GM18870 (cell line): ENCODE data around the gene PPT1.
"Not testable (repeated sequence)": the region's sequence is repeated elsewhere in the genome, so short reads cannot be mapped to it uniquely, and the experiment has no call there.

Experiments
- ATAC-seq: cut with Tn5 transposase; IDR thresholded peaks from one replicate; pipeline ENCODE4 v1.9.1; 2021; ENCODE audit warnings: moderate library complexity; ENCODE audit not compliant: unreplicated experiment

The PPT1 gene

DNA sequence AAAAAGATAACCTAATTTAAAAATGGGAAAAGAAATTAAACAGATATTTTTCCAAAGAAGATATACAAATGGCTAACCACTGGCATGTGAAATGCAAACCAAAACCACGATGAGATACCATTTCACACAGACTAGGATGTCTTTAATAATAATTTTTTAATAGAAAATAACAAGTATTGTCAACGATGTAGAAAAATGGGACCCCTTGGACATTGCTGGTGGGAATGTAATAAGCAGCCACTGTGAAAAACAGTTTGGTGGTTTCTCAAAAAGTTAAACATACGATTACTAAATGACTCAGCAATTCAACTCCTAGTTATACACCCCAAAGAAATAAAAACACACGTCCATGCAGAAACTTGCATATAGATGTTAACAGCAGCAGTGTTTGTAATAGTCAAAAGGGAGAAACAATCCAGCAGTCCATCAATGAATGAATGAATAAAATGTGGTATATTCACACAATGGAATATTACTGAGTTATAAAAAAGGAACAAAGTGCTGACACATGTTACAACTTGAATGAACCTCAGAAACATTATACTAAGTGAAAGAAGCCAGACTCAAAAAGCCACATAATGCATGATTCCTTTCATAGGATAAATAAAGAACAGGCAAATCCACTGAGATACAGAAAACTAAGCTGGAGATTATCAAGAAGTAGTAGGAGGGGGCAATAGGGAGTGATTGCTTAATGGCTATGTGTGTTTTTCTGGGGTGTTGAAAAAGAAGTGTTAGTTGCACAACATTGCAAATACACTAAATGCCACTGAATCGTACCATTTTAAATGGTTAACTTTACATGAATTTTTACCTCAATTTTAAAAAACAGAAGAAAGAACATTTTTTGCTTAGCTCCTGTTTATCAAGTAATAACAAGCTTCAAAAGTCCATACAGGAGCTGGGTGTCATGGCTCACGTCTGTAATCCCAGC is 4.1 kb downstream of the PPT1 start:
- no peak for ATAC-seq

DNA sequence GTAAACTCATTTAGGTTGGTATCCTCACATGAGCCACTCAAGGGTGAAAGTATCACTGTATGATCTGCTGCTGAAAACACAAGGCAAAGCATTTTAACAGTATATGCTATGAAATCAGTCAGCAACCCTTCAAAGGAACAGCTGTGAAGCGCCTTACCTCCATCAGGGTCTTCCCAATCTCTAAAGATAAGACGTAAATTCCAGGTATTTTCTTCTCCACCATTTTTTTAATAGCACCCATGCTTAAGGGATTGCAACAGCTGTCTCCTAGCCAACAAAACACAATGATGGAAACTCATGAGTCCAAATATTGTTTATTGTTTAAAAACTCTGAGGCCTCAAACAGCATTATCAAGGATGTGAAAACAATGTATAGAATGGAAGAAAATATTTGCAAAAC is 4.8 kb downstream of the PPT1 start:
- no peak for ATAC-seq

DNA sequence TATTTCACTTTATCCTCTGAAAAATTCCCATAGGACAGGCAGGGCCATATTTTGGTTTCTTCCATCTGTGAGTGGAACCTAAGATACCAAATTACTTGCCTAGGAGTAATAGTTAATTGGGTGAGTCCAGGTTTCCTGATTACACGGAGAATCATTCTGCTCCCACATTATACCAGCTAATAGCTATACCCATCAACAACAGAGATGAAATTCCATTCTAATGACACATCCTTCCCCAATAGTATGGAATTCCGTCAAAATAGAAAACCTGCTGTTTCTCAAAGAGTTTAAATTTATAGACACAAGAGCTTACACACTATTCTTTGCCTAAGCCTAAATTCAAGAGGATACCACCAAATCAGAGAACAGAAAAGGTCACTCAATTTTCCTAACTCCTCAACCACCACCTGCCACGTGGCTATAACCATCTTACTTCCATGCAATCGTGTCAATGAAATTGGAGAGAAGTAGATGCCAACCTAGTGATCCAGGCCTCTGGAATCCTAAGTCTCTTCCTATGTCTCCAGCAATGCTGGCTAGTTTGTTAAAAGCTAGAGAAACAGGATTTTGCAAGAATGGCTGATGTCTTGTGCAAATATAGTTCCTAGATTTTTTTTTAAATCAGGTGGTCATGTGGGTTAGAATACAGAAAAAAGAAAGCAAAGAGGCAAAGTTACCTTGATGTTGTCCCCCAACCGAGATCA is 6.2 kb downstream of the PPT1 start:
- no peak for ATAC-seq

DNA sequence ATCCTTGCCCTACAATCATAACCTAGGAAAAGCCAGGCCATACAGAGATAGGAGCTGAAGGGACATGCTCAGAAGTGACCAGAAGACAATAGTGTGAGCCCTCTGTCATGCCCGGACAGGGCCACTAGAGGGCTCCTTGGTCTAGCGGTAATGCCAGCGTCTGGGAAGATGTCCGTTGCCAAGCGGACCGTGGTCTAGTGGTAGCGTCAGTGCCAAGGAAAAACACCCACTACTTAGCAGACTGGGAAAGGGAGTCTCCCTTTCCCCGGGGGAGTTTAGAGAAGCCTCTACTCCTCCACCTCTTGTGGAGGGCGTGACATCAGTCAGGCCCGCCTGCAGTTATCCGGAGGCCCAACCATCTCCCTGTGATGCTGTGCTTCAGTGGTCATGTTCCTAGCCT is 12.3 kb downstream of the PPT1 start:
- not testable (repeated sequence) for ATAC-seq

DNA sequence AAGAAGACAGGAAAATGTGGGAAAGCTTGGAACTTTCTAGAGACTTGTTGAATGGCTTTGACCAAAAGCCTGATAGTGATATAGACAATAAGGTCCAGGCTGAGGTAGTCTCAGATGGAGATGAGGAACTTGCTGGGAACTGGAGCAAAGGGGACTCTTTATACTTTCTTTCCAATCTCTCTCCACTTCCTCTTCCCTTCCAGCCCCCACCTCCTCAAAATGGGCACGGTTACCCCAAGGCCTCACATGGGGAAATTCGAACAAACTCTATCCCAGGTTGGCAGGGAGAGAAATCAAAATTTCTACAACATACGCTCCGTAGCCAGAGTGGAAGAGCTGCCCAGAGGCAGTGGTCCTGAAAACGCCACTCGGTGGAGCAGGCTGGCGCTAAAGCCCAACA is 15.2 kb downstream of the PPT1 start:
- no peak for ATAC-seq

DNA sequence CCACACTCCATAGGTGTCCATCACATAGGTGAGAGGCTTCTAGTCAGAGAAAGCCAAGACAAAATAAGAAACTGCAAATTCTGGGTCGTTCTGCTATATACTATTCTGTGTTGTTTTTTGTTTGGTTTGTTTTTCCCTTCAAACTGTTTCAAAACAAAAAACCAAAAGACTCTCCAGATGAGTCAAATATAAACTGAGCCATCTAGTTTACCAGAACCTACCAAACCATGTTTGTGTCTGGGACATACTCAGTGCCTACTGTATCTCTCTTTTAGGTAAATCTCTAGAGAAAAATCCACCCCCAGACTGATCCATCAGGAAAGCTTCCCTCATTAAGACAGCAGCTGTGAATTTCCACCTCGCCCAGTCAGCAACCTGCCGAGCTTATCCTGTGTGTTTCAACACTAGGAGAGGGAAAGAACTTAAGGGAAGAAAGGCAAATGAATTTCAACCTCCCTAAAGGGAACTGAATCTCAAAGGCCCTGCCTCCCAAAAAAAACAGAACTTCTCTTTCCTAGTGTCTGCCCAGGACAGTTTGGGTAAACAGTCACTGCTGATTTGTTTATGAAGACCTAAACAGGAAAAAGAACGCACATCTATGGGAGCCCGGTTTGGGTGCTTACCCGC is 17.2 kb downstream of the PPT1 start:
- no peak for ATAC-seq

DNA sequence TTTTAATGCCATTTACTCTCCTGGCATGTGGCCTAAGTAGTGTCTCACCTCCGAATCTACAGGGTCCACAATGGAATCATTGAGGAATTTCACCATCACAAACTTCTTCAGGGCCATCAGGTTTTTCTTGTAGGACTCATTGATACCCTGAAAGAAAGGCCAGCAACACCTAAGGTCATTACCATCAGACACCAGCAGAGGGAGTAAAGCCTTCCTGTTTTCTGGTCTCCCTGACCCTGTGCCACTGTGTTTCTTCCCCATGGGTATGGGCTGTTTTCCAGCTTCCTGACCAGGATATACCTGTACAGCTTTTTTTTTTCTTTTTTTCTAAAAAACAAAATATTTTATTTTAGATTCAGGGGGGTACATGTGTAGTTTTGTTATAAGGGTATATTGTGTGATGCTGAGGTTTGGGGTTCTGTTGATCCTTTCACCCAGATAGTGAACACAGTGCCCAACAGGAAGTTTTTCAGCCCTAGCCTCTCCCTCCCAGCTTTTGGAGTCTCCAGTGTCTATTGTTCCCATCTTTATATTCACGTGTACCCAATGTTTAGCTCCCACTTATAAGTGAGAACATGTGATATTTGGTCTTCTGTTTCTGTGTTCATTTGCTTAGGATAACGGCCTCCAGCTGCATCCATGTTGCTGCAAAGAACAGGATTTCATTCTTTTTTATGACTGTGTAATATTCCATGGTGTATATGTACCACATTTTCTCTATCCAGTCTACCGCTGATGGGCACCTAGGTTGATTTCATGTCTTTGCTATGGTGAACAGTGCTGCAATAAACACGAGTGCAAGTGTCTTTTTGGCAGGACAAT is 18.3 kb downstream of the PPT1 start:
- no peak for ATAC-seq

DNA sequence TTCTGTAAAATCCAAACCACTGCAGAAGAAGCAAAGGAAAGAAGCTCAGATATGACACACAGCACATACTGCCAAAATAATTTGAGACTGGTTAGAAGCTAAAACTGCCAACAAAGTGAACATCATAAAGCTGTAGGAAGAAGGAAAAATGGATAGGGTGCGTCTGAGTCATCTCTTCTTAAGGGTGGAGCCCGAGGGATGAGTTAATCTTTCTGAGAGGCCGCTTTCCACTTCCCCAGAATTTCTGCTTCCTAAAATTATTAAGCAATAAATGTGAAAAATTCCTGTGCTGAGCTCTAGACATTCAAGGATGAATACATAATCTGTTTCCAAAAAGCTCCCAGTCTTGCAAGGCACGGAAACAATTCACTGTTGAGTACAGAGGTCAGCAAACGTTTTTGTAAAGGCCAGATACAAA is 20.1 kb downstream of the PPT1 start:
- no peak for ATAC-seq

DNA sequence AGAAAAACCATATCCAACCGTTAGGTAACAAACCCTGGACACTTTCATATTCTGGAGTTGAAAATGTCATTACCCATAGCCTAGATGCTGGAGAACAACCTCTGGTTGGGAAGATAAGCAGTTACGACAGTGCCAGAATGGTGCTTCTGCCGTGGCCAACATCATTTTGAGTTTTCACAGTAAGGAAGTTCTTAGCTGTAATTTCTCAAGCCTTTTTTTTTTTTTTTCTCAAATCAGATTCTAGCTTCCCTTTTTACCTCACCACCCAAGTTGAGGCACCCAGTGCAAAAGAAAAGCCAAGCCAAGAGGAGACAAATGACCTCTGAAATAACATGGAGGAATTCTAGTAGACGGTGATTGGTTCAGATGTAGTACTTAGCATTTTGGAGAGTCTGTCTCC is 21.8 kb downstream of the PPT1 start:
- ATAC-seq: no peak

DNA sequence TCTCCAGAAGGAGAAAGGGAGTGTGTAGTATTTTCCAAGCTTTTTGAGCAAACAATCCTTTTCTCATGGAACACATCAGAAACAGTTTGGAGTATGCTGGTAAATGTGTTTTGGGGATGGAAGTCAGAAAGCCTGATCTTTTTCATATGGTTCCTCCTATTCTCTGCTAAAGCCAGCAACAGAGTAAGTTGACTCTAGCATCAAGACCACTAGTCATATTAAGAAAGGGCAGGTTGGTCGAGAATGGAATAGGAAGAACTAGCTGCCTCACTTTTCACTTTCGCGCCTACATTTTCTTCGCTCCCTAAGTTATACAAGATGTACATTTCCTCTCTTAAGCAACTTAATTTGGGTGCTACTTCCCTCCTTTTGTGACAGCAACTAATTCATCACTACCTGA is 24.0 kb downstream of the PPT1 start:
- no peak for ATAC-seq

DNA sequence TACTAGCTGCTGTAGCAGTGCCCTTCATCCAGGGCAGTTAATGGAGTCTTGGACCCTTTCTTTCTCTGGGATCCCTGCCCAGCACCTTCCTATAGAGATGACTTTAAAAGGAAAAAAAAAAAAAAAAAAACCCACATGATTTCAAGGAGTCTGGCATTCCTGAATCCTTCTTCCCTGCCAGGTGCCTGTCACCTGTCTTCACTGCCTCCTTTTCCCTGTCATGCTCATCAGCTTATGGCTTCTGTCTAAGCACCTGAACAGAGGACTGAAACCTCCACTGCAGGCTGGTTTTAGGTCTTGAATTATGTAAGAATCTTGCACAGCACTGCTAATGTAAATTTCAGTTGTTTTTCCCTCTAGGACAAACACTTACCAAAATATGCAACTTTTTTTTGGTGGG is 24.9 kb downstream of the PPT1 start:
- no peak for ATAC-seq

DNA sequence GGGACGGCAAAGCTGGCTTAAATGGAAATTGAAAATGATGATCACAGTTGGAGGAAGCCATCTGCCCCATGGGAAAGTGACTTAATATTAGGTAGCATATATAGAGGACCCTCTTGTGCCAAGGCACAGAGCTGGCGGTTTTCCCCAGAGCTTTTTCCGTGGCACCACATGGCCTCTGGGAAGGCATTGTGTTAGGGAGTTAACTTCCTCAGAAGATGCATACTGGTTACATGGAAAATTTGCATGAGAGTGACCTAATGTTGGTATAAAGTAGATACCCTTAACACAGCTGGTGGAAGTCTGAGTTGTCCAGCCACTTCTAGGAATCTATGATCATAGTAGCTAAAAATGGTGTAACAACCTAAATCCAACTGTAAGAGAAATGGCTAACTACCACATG is 29.2 kb downstream of the PPT1 start:
- ATAC-seq: no peak

DNA sequence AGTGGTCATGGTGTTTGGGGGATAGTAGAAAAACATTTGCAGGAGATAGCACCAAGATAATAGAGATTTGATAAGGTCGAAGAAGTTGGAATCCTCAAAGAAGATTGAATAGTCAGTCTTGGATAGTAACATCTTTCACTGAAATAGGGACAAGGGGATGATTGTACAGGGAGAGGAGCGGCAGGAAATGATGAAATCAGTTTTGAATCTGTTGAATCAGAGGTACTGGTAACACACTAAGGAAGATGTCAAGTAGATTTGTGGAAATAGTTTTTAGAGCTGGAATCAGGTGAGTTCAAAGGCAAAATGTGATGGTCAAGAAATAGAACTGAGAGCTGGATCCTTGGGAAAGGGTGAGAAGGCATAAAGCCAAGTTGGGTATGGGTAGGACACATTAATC is 30.0 kb downstream of the PPT1 start:
- ATAC-seq: no peak

DNA sequence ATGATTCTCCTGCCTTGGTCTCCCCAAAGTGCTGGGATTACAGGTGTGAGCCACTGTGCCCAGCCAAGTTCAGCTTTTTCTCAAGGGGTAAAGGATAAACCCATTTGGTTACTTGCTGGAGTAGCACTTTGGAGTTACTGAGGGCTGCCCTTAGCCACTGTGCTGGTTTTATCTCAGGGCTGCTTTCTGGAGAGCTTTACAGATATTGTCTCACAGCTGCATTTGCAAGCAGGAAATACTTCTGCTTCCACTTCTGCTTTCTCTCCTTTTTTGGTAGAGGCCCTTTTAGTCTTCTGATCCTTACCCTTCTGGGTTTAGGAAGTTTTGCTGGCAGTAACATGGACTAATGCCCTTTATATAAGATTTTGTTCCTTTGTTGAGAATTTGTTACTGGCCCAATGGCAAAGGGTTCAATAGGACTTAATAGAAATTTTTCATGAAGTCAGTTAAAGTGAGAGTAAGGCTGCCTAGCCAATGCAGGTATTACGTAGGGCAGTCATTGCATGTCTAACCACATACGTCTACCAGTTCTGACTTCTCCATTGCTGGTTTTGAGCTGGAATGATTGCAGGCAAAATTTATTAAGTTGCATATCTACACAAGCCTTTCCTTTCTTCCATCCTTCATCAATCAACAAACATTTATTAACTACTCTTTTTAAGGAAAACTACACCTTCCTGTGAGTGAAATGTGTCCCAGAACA is 32.1 kb downstream of the PPT1 start:
- ATAC-seq: no peak

DNA sequence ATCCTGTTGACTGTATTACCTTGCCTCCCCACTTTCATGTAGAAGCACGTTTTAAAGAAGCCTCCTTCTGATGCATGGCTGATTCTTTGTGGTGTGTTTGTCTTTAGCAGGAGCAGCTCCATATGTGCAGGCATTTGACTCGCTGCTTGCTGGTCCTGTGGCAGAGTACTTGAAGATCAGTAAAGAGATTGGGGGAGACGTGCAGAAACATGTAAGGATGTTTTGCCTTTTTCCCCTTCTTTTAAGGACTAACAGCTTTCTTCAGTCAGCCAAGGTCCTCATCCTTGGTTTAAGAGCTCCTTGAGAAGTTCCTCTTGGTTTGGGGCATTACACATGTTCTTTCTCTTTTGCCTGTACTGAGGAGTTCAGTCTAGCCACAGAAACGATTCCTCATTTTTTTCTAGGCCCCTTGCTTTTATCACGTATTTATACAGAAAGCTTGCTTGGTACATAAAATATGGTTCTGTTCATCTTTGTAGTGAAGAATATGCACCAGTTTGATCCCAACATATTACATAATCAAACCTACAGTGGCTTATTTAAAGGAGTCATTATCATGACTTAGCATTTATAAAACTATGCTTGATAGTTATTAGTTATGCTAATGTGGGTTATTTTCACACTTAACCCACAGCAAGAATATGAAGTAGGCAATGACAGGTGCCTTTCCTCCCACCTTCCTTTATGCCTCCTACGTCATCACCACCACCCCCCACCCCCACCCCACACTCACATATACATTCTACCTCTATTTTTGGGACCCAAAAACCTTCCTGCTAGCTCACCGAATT is 36.9 kb downstream of the PPT1 start:
- ATAC-seq: no peak

DNA sequence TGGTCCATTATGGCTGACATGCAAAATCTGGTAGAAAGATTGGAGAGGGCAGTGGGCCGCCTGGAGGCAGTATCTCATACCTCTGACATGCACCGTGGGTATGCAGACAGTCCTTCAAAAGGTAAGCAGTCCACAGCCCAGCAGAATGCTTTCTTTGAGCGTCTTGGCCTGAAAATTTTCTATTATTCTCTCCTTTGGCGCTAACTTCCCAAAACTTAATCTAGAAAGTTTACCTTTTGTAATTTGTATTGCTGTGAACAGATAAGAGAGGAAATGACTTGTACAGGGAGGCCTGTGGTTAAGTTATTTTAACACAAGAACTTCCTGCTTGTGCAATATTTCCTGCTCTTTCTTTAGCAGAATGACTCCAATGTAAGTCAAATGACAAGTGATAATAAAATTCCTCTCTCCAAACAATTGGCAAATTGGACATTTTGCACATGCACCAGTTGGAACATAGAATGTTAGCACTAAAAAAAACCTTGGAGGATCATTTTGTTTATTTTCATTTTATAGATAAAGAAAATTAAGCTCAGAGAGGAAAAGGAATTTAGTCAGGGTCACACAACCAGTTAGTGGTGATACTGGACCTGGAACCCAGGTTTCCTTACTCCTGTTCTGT is 37.6 kb downstream of the PPT1 start:
- no peak for ATAC-seq

DNA sequence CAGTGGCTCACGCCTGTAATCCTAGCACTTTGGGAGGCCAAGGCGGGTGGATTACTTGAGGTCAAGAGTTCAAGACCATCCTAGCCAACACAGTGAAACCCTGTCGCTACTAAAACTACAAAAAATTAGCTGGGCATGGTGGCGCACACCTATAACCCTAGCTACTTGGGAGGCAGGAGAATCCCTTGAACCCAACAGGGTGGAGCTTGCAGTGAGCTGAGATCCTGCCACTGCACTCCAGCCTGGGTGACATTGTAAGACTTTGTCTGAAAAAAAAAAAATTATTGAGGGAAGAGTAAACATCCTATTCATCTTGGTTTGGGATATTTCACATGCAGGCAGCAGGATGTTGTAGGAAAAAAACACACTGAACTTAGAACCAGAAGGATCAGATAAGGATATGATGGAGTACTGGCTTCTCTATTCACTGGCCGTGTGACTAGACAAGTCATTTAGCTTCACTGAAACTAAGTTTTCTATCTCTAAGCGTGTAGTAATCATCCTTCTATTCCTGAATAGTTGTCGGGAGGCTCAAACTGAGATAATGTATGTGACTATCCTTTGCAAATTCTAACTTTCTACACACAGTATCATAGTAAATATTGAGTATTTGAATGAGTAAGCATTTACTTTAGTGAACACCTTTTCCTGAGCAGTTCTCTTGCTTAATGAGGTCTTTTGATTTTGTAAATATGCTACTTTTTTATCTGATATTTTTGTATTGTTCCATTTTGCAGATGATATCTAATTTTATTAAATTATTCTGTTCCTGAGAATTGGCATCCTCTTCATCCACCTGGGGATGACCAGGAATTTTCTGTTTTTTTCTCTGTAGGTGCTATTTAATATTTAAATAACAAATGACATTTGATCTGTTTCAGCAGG is 38.4 kb downstream of the PPT1 start:
- no peak for ATAC-seq

DNA sequence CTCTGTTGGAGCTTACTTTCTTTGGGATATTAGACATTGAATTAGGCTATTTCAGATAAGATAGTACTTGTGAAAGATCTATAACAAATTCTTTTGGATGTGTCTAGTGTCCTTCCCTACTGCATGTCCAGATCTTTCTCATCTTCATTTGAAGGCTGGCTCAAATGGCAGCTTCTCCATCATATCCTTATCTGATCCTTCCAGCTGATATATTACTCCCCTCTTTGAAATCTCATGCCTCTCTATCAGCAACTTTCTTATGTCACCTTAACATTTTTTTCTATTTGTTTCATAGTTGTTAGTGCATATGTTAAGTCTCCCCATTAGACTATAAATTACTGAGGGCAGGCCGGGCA is 39.0 kb downstream of the PPT1 start:
- ATAC-seq: no peak
